Calu3 (cell line): Measurements from ENCODE around the gene ANKRD1. TPM values are rescaled to one million over a fixed set of nuclear protein-coding genes. Genes with fewer than 3 reads are reported as not detected.
"Not testable (repeated sequence)": the region's sequence is repeated elsewhere in the genome, so short reads cannot be mapped to it uniquely, and the experiment has no call there.

ENCODE experiments used
- BruUV-seq: library from RNA; stranded (reverse); fragments of 400-500 nt; replicated peaks from 2 replicates; lab custom pipeline; 2021; lab: Mats Ljungman, UMichigan
- CTCF ChIA-PET: fragments of 300-600 bp; sonication (Branson Sonifier 250); formaldehyde crosslinking; loops from one replicate; lab custom pipeline; 2022; ENCODE audit warnings: antibody characterized with exemption; lab: Charles Lee
- DNase-seq: peaks from one replicate; pipeline ENCODE4 v3.0.0; 2022
- H3K27ac Mint-ChIP-seq: one replicate; pipeline ENCODE4 v1.8.0; 2022; ENCODE audit warnings: mixed read lengths; ENCODE audit not compliant: unreplicated experiment
- H3K27me3 Mint-ChIP-seq: one replicate; pipeline ENCODE4 v1.8.0; 2022; ENCODE audit warnings: mixed read lengths; ENCODE audit not compliant: unreplicated experiment
- H3K36me3 Mint-ChIP-seq: one replicate; pipeline ENCODE4 v1.8.0; 2022; ENCODE audit warnings: mild to moderate bottlenecking, moderate library complexity, mixed read lengths; ENCODE audit not compliant: insufficient read depth, unreplicated experiment
- H3K4me1 Mint-ChIP-seq: one replicate; pipeline ENCODE4 v1.8.0; 2022; ENCODE audit warnings: mild to moderate bottlenecking, low read depth, mixed read lengths; ENCODE audit not compliant: unreplicated experiment
- H3K4me3 Mint-ChIP-seq: one replicate; pipeline ENCODE4 v1.8.0; 2022; ENCODE audit warnings: mild to moderate bottlenecking, low read depth, moderate library complexity, mixed read lengths; ENCODE audit not compliant: unreplicated experiment
- H3K9me3 Mint-ChIP-seq: one replicate; pipeline ENCODE4 v1.8.0; 2022; ENCODE audit warnings: low read depth, mixed read lengths; ENCODE audit not compliant: unreplicated experiment
- intact Hi-C: fragments of 100-400 bp; cut with micrococcal nuclease; formaldehyde crosslinking; loops from one replicate; pipeline ENCODE4 v1.10.0; 2022; ENCODE audit not compliant: unreplicated experiment
- total RNA-seq: library from RNA; stranded (reverse); gene quantifications from 2 replicates; pipeline ENCODE4 v1.2.3, GENCODE V29; 2022
- TF ChIP-seq, protein P1 (sequence below): fragments of 200-600 bp; IDR thresholded peaks from one replicate; pipeline ENCODE4 v1.8.0; 2022; ENCODE audit warnings: antibody characterized with exemption; ENCODE audit not compliant: unreplicated experiment

Gene ANKRD1
- total RNA-seq, 1 experiment from 2014 or later = 6.2 TPM

- Mint-ChIP-seq H3K4me3 (no peak overlapping the region), H3K9me3 (peaks cover 3% of the 10 kb centered on the region), H3K4me1 (no peaks in the 10 kb centered on the region), H3K27me3 (peaks cover 9% of the 10 kb centered on the region), H3K36me3 (no peaks in the 10 kb centered on the region), H3K27ac (no peak overlapping the region)
- DNase-seq = no peak
- intact Hi-C loops = no loop called here
- TF ChIP-seq, protein P1, sequence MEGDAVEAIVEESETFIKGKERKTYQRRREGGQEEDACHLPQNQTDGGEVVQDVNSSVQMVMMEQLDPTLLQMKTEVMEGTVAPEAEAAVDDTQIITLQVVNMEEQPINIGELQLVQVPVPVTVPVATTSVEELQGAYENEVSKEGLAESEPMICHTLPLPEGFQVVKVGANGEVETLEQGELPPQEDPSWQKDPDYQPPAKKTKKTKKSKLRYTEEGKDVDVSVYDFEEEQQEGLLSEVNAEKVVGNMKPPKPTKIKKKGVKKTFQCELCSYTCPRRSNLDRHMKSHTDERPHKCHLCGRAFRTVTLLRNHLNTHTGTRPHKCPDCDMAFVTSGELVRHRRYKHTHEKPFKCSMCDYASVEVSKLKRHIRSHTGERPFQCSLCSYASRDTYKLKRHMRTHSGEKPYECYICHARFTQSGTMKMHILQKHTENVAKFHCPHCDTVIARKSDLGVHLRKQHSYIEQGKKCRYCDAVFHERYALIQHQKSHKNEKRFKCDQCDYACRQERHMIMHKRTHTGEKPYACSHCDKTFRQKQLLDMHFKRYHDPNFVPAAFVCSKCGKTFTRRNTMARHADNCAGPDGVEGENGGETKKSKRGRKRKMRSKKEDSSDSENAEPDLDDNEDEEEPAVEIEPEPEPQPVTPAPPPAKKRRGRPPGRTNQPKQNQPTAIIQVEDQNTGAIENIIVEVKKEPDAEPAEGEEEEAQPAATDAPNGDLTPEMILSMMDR = no peak
- CTCF ChIA-PET = no interaction called here
- no TSS peak for BruUV-seq
Observed at GRCh38 chr10:90947030-90947960, 26.4 kb upstream of the ANKRD1 start.

DNA sequence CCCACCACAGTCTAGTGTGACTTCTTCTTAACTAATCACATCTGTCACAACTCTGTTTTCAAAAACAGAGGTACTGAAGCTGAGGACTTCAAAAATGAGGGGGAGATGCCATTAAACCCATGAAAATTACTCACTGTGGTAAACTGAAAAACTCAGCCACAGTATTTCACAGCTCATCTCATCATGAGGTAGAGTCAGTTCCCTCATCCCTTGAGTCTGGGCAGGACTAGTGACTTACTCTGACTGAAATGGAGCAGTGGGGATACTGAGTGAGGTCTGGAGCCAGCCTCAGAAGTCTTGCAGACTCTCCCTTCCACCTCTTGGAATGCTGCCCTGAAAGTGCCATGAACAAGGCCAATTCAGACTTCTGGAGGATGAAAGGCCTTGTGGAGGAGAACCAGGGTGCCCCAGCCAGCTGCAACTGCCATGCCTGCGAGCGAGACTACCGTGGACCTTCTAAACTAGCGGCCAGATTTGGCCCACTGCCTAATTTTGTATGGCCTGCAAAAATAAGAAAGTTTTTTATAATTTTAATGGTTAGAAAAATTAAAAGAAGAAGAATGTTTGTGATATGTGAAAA is 24.7 kb upstream of the ANKRD1 start:
- Mint-ChIP-seq H3K4me1 (no peaks in the 10 kb centered on the region), H3K9me3 (no peaks in the 10 kb centered on the region), H3K27ac (no peak overlapping the region), H3K27me3 (no peaks in the 10 kb centered on the region), H3K4me3 (no peak overlapping the region), H3K36me3 (no peaks in the 10 kb centered on the region)
- CTCF ChIA-PET = no interaction called here
- no TSS peak for BruUV-seq
- intact Hi-C loops = no loop called here
- DNase-seq = no peak
- TF ChIP-seq, protein P1 = no peak

DNA sequence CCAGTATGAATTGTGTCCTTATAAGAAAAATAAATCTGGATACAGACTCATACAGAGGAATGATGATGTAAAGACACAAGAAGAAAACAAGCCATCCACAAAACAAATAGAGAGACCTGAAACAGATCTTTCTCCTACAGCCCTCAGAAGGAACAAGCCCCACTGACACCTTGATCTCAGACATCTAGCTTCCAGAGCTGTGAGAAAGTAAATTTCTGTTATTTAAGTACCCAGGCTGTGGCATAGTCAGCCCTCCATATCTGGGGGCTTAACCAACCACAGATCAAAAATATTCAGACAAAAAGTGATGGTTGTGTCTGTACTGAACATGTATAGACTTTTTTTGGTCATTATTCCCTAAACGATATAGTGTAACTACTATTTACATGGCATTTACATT is 23.9 kb upstream of the ANKRD1 start:
- intact Hi-C loops = no loop called here
- no peak overlapping the region for H3K4me3 Mint-ChIP-seq
- H3K9me3 Mint-ChIP-seq = no peaks in the 10 kb centered on the region
- no peaks in the 10 kb centered on the region for H3K36me3 Mint-ChIP-seq
- TF ChIP-seq, protein P1 = no peak
- no peak overlapping the region for H3K27ac Mint-ChIP-seq
- no peaks in the 10 kb centered on the region for H3K4me1 Mint-ChIP-seq
- no peak for DNase-seq
- H3K27me3 Mint-ChIP-seq = no peaks in the 10 kb centered on the region
- BruUV-seq = no TSS peak
- CTCF ChIA-PET = no interaction called here

- CTCF ChIA-PET = interaction anchor here (0.9 kb wide), 1 partner anchor 28 kb away, joined by 5 read pairs; no protein-coding TSS in a partner anchor
- intact Hi-C loops, H3K27me3 Mint-ChIP-seq, H3K36me3 Mint-ChIP-seq, DNase-seq, H3K4me1 Mint-ChIP-seq, BruUV-seq, H3K4me3 Mint-ChIP-seq, H3K9me3 Mint-ChIP-seq, H3K27ac Mint-ChIP-seq: not testable (repeated sequence)
Observed at GRCh38 chr10:90942980-90943379, 22.1 kb upstream of the ANKRD1 start.

DNA sequence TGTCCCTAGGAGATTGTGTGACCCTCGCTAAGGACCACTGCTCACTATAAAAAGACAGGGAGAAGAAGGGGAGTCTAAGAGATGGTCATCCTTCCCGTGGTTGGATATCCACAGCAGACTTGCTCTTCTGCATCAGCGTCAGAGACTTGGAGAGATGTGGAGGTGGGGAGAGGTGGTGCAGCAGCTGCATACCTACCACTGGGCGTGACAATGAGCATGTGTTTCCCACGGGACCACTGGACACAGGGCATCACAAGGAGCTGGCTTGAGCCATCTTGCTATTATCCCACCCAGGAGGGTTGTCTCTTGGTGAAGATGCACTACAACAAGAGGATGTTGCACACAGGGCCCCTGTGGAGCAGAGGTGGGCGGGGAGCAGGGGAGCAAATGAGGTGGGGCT is 18.8 kb upstream of the ANKRD1 start:
- Mint-ChIP-seq H3K4me3 (no peak overlapping the region), H3K27me3 (no peaks in the 10 kb centered on the region), H3K36me3 (no peaks in the 10 kb centered on the region), H3K9me3 (no peaks in the 10 kb centered on the region), H3K27ac (no peak overlapping the region), H3K4me1 (peaks cover 13% of the 10 kb centered on the region)
- intact Hi-C loops = no loop called here
- TF ChIP-seq, protein P1 = no peak
- no TSS peak for BruUV-seq
- no peak for DNase-seq
- CTCF ChIA-PET = no interaction called here
